ENCODE measurements around the gene ARMCX6. TPM values are rescaled to one million over a fixed set of nuclear protein-coding genes. Genes with fewer than 3 reads are reported as not detected.
"Not testable (repeated sequence)": the region's sequence is repeated elsewhere in the genome, so short reads cannot be mapped to it uniquely, and the experiment has no call there.

ARMCX6 gene
- total RNA-seq, 8 experiments from 2014 or later: 42.3 to 72.7 (median 56.1) TPM

DNA sequence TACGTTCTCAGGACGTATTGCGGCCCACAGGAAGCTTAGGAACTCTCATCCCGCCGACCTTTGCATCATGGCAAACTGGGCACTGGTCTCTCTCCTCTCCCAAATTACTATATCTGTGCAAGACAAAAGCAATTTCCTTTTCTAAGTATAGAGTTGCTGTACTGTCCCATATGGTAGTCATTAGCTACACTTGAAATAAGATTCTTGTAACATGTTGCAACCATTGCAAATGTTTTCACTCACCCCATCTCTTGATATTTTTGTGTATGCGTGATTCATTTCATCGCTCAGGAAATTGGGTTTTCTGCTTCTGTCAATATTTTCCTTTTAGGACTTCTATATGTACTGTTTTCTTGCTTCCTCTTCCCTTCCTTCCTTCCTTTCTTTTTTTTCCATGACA lies 15.7 kb downstream of the ARMCX6 start:
- ATAC-seq (replicated peaks in 6 of 8): peak in 3 of 8 experiments; percentile 36 to 75 (median 50)
- in situ Hi-C loops (cut with MboI; ENCODE audit: low pct_unique_long_range_greater_than_20kb in 2 of 9, low sequenced_read_pairs in 9 of 9, unreplicated experiment in 9 of 9): no loop called here
- Histone ChIP-seq H3K4me1 (replicated peaks in 1 of 2) (peaks cover 4% of the 10 kb centered on the region in 2 donors), H3K4me3 (no peak overlapping the region), H3K27ac (no peak overlapping the region)
- 0 to 100% (median 94%) methylated on average over 1 to 2 of the region's 7 CpGs; no CpG with 5 or more reads in 5 of the 10 experiments for WGBS, 10 experiments

DNA sequence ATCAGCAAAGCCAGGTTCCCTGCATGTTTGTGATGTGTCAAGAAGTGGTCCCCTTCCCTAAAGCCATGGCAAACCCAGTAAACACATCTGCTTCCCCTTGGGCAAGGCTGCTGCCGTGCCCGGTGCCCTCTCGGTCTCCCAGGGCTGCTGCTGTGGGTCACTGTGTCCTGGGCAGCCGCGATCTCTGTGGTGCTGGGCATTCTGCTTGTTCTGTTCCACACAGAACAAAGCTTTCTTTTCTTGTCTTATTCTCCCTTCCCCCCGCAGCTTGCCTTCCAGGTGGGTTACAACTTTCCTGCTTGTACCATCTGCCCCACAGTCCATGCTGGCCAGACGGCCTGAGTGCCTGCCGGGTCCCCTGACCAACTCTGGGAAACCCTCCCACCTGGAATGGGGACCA lies 18.2 kb downstream of the ARMCX6 start:
- not testable (repeated sequence) for H3K27ac ChIP-seq; ATAC-seq (replicated peaks in 6 of 8); H3K4me1 ChIP-seq (replicated peaks in 1 of 2); H3K4me3 ChIP-seq
- in situ Hi-C loops (cut with MboI; ENCODE audit: low pct_unique_long_range_greater_than_20kb in 2 of 9, low sequenced_read_pairs in 9 of 9, unreplicated experiment in 9 of 9): loop anchor here in 2 of 9 experiments (10.0 to 25.0 kb wide), 2 partner anchors 195 to 213 kb away; no protein-coding TSS in a partner anchor
- no CpG with 5 or more reads among the region's 8 CpGs for WGBS, 10 experiments

DNA sequence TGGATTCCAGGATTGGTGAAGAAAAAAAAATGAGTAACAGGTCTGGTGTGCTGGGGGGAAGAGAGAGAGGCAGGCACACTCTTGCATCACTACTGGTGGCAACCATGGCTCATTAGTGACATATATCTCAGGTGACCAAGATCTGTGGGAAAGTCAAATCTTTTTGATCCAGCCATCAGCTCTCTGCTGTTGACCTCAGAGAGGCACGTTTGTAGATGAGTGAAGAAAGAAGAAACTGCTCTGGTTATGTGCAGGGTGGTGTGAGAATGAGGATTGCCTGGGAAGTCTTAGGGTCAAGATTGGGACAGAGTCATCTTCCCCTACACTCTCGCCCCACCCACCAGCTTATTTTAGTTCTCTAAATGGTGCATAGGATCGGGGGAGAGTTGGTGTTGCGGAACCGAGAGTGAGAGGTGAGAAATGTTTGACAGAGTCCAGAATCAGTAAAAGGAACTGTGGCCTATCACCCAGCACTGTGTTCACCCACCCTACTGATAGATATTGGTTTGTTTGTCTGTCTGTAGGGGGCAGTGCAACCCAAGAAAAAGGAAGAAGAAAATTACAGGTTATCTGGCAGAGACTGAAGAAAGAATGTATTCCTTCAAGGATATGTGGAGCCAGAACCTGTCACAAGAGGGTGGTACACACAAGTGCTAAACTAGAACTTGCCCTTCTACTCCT lies 21.9 kb downstream of the ARMCX6 start:
- WGBS, 10 experiments: 18 to 29% methylated on average over 2 to 5 of the region's 5 CpGs; no CpG with 5 or more reads in 8 of the 10 experiments
- Histone ChIP-seq H3K4me3 (no peak overlapping the region), H3K4me1 (replicated peaks in 1 of 2) (no peaks in the 10 kb centered on the region), H3K27ac (no peak overlapping the region)
- in situ Hi-C loops (cut with MboI; ENCODE audit: low pct_unique_long_range_greater_than_20kb in 2 of 9, low sequenced_read_pairs in 9 of 9, unreplicated experiment in 9 of 9): loop anchor here in 2 of 9 experiments (10.0 to 25.0 kb wide), 2 partner anchors 199 to 216 kb away; no protein-coding TSS in a partner anchor
- ATAC-seq (replicated peaks in 6 of 8): peak; percentile 72 to 97 (median 88)

Other genes with a start within 250 kb of the ARMCX6 start
- gene BTK, start 231.8 kb downstream of the ARMCX6 start, total RNA-seq: 1 to 10 TPM in 4 of 8 experiments, under 1 TPM in 4; 0.16 to 1.2 (median 0.81) TPM
- 1,000 to 10,000 TPM; 2,585 to 5,365 (median 3,457) TPM for gene RPL36A, start 227.0 kb downstream of the ARMCX6 start, total RNA-seq
- 10 to 100 TPM; 15.7 to 72.8 (median 26.8) TPM for gene GLA, start 210.1 kb downstream of the ARMCX6 start, total RNA-seq
- gene HNRNPH2, start 209.8 kb downstream of the ARMCX6 start, total RNA-seq: 10 to 100 TPM; 53.6 to 97.9 (median 78.7) TPM
- 10 to 100 TPM in 4 of 8 experiments, 1 to 10 TPM in 4; 3.2 to 21.7 (median 9.6) TPM for gene ARMCX4, start 132.5 kb downstream of the ARMCX6 start, total RNA-seq
- 10 to 100 TPM in 7 of 8 experiments, under 1 TPM in 1; 0.94 to 68.3 (median 45.7) TPM for gene ARMCX1, start 67.5 kb downstream of the ARMCX6 start, total RNA-seq
- 100 to 1,000 TPM in 2 of 8 experiments, 10 to 100 TPM in 6; 52.4 to 135 (median 86.7) TPM for gene ARMCX3, start 5.2 kb upstream of the ARMCX6 start, total RNA-seq
- 100 to 1,000 TPM in 2 of 8 experiments, 10 to 100 TPM in 5, under 1 TPM in 1; 0.59 to 245 (median 57.9) TPM for gene ARMCX2, start 41.9 kb upstream of the ARMCX6 start, total RNA-seq